HG02840 (cell line): ENCODE measurements around the gene SLC25A36.
A peak's percentile ranks its signal among the peaks of the same experiment; 100 is the strongest.
"Not testable (repeated sequence)": the region's sequence is repeated elsewhere in the genome, so short reads cannot be mapped to it uniquely, and the experiment has no call there.

Source experiments
- ATAC-seq: cut with Tn5 transposase; IDR thresholded peaks from one replicate; pipeline ENCODE4 v1.9.1; 2021; ENCODE audit warnings: mild to moderate bottlenecking, moderate library complexity, moderate number of reproducible peaks; ENCODE audit not compliant: unreplicated experiment, low FRiP score

Gene SLC25A36

DNA sequence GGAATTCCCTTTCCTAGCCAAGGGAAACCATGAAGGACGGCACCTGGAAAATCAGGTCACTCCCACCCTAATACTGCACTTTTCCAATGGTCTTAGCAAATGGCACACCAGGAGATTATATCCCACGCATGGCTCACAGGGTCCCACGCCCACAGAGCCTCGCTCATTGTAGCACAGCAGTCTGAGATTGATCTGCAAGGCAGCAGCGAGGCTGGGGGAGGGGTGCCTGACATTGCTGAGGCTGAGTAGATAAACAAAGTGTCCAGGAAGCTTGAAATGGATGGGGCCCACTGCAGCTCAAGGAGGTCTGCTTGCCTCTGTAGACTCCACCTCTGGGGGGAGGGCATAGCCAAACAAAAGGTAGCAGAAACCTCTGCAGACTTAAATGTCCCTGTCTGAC is 46.2 kb downstream of the SLC25A36 start:
- ATAC-seq, result not testable (repeated sequence)

DNA sequence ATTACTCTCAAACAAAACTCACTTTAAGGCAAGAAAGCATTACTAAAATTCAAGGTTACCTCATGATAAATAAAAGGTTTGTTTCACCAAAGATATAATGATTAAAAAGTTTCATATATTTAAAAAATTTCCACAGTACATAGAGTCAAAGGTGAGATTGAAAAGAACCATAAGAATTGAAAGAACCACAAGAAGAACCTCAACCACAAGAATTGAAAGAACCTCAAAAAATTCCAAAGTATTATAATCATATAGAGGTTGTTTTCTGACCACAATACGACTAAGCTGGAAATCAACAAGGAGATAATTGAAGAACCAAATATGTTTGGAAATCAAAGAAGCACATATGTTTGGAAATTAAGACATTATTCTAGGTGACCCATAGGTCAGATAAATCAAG is 52.7 kb downstream of the SLC25A36 start:
- ATAC-seq, result no peak

DNA sequence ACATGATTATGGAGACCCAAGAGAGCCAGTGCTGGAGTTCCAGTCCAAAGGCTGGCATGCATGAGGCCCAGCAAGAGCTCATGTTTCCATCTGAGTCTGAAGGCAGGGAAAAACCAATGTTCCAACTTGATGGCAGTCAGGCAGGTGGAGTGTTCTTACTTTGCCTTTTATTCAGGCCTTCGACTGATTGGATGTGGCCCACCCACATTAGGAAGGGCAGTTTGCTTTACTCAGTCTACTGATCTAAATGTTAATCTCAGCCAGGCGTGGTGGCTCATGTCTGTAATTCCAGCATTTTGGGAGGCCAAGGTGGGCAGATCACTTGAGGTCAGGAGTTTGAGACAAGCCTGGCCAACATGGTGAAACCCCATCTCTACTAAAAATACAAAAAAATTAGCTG is 53.2 kb downstream of the SLC25A36 start:
- ATAC-seq, result not testable (repeated sequence)

DNA sequence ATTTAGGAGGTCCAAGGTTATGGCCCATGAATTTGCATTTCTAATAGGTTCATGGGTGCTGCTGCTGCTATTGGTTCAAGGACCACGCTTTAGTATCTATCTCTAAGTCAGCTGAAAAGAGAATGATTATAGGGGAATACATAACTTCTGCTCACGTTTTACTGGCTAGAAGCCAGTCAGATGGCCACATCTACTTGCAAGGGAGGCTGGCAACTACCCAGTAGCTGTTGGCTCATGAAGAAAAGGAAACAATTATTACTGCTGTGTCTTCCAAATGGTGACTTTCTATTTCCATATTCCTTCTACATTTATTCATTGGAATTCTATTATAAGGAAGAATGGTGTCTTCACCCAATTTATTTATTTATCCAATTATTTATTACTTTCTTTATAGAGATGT is 54.2 kb downstream of the SLC25A36 start:
- no peak for ATAC-seq

DNA sequence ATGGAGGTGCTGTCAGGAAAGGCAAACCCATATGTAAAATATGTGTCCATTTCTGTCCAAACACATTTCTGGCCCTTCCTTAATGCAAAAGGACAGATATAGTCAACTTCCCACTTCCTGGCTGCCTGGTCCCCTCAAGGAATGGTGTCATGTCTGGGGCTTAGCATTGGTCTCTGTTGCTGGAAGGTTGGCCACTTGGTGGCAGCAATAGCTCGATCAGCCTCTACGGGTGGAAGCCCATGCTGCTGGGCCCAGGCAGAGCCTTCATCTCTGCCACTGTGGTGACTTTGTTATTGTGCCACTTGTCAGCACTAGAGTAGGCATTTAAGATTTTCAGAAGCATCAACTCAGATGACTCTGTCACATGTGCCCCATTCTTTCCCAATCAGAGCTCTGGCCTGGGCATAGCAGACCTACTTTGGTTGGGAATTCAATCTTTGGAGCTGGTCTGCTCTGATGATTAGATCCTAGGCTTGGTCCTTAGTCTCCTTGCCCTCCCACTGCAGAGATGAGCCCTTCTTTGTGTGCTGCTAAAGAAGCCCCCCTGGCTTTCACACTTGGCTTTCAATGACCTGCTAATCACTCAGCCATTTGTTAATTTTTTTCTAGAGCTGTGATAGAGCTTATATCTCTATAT is 58.5 kb downstream of the SLC25A36 start:
- no peak for ATAC-seq

DNA sequence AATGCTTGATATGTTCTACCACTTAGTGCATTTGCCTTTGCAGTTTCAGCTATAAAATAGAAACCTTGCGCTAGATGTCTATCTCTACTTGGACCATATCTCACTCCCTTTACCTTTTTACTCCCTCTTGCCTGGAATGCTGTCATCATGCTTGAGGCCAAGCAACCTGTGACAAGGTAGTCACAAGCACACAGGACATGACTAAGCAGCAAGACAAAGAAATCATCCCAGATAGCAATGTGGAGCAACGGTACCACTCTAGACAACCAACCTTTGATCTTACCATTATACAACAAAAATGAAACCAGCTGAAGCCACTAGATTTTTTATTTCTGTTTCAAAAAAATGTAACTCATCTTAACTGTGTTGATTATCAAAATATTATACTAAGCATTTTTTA is 59.0 kb downstream of the SLC25A36 start:
- no peak for ATAC-seq

DNA sequence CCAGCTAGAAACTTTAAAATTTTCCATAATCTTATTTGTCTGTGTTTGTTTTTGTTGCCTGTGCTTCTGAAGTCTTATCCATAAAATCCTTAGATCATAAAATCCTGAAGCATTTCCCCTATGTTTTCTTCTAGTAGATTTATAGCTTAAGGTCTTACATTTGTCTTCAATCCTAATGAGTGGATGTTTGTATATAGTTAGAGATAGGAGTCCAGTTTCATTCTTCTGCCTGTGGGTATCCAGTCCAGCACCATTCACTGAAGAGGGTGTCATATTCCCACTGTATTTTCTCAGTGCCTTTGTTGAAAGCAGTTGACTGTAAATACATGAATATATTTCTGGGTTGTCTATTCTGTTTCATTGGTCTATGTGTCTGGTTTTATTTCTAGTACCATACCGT is 64.7 kb downstream of the SLC25A36 start:
- ATAC-seq, result no peak

DNA sequence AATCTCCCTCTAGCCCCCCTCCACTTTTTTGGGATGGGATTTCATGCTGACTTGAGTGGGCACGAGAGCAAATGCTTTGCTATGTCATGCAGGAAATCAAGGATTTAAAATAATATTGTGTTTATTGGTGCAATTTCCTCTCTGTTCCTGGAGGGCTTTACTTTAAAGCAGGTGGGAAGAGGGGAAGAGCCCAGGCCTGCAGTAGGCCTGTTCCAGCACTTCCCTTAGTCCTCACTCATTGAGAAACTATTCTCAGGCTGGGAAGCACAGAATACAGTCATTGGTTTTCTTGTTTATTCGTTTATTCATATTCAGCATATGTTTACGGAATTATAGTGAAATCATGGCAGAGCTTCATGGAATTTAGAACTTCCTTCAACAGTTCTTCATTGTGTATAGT is 67.9 kb downstream of the SLC25A36 start:
- ATAC-seq, result no peak

DNA sequence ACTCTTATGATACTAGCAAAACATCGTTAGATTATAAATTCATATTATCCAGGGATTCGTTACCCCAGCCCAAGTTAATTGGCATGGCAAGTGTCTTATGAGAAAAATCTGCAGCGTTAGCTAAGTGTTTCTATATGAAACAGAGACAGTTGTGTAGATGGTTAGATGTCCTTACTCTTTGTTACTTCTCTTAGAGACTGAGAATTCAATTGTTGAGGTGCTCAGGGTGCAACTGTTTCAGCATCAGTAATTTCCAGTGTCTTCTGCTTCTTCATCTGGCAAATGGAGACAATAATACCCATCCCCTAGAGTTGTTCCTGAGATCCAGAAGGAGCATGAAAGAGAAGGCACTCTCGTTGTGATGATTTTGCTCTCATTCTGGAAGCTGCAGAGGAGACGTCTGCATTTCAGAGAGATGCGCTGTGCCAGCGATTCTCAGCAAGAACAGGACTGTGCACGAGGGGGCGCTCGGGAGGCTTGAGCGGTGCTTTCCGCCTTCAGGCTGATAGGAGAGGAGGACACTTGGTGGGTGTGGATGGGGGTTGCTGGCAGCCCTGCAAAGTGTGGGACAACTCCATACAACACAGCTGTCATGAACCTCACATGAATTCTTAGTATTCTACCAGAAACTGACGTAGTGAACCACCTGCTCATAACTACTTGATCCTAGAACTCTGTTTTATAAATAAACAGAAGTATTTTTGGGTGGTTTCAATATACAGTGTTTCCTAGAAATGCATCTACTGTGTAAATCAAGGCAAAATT is 69.8 kb downstream of the SLC25A36 start:
- ATAC-seq, result peak; percentile 63

DNA sequence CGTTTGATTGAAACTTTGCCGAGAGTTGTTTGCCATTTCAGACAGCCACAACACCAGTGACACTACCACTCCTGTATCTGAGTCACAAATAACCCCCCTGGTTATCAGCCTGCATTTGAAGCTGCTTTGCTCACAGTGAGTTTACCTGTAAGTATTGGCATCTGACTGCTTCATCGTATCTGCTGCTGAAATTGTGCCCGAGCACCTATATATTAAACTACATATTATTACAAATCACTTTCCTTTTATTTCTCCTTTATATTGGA is 70.3 kb downstream of the SLC25A36 start:
- no peak for ATAC-seq

DNA sequence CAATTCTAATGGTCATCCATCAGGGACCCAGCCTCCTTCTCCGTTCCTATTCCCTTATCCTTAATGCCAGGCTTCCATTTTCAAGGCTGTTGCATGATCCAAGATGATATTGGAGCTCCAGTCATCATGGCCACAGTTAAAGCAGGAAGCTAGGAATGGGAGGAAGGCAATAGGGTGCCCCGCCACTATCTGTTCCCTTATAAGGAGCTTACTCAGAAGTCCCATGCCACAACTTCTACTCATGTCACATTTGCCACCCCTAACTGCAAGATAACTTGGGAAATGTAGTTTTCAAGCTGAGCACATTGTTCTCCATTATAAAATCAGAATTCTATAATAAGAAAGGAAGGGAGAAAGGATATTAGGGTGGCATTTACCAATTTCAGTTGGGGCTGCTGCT is 70.9 kb downstream of the SLC25A36 start:
- ATAC-seq, result no peak

DNA sequence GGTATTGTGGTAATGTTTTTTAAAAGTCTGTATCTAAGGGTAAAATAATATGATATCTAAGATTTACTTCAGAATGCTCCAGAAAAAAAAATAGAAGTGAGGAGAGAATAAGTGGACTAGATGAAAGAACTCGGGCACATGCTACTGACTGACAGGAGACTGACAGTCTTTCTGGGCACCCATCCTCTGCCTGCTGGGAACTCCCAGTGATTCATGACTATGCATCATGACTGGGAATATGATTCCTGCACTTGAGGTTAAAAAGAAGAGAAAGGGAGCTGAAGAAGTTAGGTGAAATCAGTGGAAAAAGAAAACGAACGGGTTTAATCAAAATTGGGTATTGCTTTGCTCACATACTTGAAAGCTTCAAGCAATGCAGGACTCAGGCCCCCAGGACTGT is 73.8 kb downstream of the SLC25A36 start:
- no peak for ATAC-seq

DNA sequence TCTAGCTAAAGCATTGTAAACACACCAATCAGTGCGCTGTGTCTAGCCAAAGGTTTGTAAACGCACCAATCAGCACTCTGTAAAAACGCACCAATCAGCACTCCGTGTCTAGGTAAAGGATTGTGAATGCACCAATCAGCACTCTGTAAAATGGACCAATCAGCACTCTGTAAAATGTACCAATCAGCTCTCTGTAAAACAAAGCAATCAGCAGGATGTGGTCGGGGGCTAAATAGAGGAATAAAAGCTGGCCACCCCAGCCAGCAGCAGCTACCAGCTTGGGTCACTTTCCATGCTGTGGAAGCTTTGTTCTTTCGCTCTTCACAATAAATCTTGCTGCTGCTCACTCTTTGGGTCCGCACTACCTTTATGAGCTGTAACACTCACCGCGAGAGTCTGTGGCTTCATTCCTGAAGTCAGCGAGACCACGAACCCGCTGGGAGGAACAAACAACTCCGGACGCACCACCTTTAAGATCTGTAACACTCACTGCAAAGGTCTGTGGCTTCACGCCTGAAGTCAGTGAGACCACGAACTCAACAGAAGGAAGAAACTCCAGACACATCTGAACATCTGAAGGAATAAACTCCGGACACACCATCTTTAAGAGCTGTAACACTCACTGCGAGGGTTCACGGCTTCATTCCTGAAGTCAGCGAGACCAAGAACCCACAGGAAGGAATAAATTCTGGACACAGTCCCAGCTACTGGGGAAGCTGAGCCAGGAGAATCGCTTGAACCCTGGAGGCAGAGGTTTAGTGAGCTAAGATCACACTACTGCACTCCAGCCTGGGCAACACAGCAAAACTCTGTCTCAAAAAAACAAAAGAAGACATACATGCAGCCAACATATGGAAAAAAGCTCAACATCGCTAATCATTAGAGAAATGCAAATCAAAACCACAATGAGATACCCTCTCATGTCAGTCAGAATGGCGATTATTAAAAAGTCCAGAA is 76.0 kb downstream of the SLC25A36 start:
- not testable (repeated sequence) for ATAC-seq

DNA sequence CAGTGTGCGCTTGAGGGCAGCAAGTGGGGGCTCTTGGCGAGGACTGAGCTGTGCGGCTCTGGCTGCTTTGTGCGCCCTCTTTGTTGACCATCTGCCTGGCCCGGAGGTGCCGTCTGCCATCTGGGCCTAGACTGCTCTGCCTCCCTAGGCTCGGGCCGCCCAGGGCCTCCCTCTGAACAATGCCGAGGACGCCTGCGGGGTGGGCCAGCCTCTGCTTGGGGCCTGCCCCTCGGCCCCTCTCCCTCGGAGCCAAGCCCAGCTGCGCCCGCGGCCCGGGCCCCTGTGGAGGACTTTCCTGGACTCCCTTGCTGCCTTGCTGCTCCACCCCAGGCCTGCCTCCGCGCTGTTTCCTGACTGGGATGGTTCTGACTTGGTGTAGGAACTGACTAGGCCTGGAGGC is 77.6 kb downstream of the SLC25A36 start:
- no peak for ATAC-seq

DNA sequence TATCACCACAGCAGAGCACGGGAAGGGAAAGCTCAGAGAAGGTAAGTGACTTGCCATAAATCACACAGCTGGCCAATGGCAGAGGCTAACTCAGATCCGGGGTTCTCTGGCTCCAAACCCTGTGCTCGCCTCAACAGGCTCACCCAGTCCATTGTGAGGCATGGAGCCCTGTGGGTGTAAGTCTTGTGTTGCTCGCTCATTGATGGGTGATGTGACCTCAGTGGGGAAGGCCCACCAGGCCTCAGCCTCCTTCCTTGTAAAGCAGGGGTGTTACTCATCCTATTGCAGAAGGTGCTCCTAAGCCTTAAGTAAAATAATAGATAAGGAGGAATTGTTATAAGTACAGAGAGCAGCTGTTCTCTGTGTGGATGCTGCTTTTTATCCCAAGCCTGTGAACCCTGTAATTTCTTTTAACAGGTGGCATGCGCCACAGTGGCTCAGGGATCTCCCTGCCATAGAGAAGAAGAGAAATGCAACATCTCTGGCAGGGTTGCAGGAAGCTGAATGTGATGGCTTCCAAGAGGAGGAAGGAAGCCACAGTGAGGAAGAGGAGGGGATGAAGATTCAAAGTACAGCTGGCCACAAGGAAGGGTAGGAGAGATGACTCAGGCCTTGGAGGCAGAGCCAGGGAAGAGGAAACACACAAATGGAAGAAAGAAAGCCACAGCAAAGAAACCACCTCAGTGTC is 78.7 kb downstream of the SLC25A36 start:
- ATAC-seq, result no peak

DNA sequence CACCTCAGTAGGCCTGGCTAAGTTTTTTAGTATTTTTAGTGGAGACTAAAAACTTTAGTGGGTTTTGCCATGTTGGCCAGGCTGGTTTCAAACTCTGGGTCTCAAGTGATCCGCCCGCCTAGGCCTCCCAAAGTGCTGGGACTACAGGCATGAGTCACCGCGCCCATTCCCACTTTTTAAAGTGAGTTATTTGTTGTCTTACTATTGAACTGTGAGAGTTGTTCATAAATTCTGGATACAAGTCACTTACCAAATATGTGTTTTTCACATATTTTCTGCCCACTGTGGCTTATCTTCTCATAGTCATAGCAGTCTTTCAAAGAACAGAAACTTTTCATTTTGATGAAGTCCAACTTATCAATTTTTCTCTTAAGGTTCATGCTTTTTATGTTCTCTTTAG is 79.6 kb downstream of the SLC25A36 start:
- ATAC-seq, result no peak
